ENCODE results near the gene ISLR2.

Gene ISLR2

DNA sequence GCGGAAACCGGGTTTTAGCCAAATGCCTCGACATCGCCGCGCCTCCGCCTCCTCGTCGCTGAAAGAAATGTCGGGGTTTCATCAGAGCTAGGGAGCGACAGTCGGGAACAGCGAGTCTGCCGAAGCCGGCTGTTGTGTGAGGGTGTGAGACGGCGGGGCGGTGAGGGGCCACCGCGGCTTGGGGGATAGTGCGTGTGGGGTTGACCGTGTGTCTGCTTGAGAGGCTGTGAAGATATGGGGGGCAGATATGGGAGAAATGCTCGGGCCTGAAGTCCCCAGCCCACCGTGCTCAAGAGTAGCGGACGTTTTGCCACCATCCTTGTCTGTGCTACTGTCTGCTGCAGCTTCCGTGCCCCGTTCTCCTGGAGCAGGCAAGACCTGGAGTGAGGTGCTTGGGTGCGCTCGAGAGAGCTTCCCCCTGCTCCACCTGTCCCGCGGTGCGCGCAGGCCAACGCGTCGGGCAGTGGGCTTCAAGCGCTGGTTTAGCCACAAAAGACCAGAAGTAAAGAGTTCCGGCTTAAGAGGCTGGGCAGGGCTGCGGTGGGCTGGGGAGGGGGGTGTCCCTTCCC lies 716 bp upstream of the ISLR2 start:
- Histone ChIP-seq H3K4me3 (ENCODE audit: low read depth, low read length) (peak overlapping the region; percentile 41), H3K79me2 (ENCODE audit: control insufficient read depth, insufficient read depth, low read length, unreplicated experiment) (no peaks in the 10 kb centered on the region), H3K4me1 (ENCODE audit: control insufficient read depth, insufficient read depth, low read length, unreplicated experiment) (peaks cover 5% of the 10 kb centered on the region), H3K36me3 (ENCODE audit: insufficient read depth, low read length) (no peaks in the 10 kb centered on the region), H2AFZ (ENCODE audit: low read length, unreplicated experiment) (peak overlapping the region; percentile 7), H3K27me3 (ENCODE audit: insufficient read depth, low read length) (peaks cover 81% of the 10 kb centered on the region), H3K27ac (ENCODE audit: low read depth, low read length) (no peak overlapping the region)

GRCh38 chr15:74130849-74131627 lies 652 bp downstream of the ISLR2 start:
- H2AFZ ChIP-seq (ENCODE audit: low read length, unreplicated experiment) = no peak overlapping the region
- no peaks in the 10 kb centered on the region for H3K36me3 ChIP-seq (ENCODE audit: insufficient read depth, low read length)
- H3K4me1 ChIP-seq (ENCODE audit: control insufficient read depth, insufficient read depth, low read length, unreplicated experiment) = peaks cover 5% of the 10 kb centered on the region
- peaks cover 71% of the 10 kb centered on the region for H3K27me3 ChIP-seq (ENCODE audit: insufficient read depth, low read length)
- no peaks in the 10 kb centered on the region for H3K79me2 ChIP-seq (ENCODE audit: control insufficient read depth, insufficient read depth, low read length, unreplicated experiment)
- H3K4me3 ChIP-seq (ENCODE audit: low read depth, low read length) = 0 out of 2 replicates have a peak overlapping the region, but pooled peaks have one; percentile 56
- no peak overlapping the region for H3K27ac ChIP-seq (ENCODE audit: low read depth, low read length)

DNA sequence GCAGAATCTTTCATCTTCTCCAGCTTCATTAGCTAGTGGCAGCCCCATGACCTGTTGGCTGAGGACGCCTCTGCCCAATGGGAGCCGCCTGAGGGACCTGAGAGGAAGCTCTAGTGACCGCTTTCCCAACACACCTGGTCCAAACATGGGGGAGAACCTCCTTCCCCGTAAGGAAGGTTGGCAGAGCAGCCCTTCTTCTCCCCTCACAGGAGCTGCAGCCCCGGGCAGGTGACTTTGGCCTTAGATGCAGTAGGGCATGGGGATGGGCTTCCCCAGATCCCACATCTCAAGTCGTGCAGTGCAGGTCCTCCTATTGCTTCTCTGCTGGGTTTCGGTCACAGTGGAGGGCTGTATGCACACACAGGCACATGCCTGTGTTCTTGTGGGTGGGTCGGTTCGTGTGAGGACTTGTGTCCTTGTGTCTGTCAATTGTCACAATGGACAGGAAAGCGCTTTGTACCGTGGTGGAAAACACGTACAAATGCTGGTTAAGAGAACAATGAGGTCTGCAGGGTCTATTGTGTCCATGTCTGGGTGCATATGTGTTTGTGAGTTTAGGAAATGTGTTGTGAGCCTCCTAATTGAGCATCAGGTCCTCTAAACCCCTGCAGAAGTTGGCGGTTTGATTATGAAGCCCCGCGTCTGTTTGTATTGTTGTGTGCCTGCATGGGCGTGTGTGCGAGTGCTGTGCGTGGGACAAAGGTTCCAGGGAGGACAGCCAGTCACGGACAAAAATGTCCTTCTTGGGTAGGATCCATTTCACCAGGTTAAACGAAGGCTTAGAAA lies 1.4 kb downstream of the ISLR2 start:
- Histone ChIP-seq H2AFZ (ENCODE audit: low read length, unreplicated experiment) (no peak overlapping the region), H3K4me1 (ENCODE audit: control insufficient read depth, insufficient read depth, low read length, unreplicated experiment) (peaks cover 7% of the 10 kb centered on the region), H3K27ac (ENCODE audit: low read depth, low read length) (no peak overlapping the region), H3K4me3 (ENCODE audit: low read depth, low read length) (no peak overlapping the region), H3K27me3 (ENCODE audit: insufficient read depth, low read length) (peaks cover 71% of the 10 kb centered on the region), H3K79me2 (ENCODE audit: control insufficient read depth, insufficient read depth, low read length, unreplicated experiment) (no peaks in the 10 kb centered on the region), H3K36me3 (ENCODE audit: insufficient read depth, low read length) (no peaks in the 10 kb centered on the region)

DNA sequence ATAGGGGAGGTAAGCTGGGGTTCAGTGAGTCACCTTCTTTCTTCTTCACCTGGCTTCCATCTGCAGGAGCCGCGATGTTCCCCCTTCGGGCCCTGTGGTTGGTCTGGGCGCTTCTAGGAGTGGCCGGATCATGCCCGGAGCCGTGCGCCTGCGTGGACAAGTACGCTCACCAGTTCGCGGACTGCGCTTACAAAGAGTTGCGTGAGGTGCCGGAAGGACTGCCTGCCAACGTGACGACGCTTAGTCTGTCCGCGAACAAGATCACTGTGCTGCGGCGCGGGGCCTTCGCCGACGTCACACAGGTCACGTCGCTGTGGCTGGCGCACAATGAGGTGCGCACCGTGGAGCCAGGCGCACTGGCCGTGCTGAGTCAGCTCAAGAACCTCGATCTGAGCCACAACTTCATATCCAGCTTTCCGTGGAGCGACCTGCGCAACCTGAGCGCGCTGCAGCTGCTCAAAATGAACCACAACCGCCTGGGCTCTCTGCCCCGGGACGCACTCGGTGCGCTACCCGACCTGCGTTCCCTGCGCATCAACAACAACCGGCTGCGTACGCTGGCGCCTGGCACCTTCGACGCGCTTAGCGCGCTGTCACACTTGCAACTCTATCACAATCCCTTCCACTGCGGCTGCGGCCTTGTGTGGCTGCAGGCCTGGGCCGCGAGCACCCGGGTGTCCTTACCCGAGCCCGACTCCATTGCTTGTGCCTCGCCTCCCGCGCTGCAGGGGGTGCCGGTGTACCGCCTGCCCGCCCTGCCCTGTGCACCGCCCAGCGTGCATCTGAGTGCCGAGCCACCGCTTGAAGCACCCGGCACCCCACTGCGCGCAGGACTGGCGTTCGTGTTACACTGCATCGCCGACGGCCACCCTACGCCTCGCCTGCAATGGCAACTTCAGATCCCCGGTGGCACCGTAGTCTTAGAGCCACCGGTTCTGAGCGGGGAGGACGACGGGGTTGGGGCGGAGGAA lies 2.6 kb downstream of the ISLR2 start:
- Histone ChIP-seq H3K4me3 (ENCODE audit: low read depth, low read length) (no peak overlapping the region), H3K4me1 (ENCODE audit: control insufficient read depth, insufficient read depth, low read length, unreplicated experiment) (peaks cover 13% of the 10 kb centered on the region), H2AFZ (ENCODE audit: low read length, unreplicated experiment) (no peak overlapping the region), H3K27ac (ENCODE audit: low read depth, low read length) (no peak overlapping the region), H3K36me3 (ENCODE audit: insufficient read depth, low read length) (no peaks in the 10 kb centered on the region), H3K27me3 (ENCODE audit: insufficient read depth, low read length) (peaks cover 64% of the 10 kb centered on the region), H3K79me2 (ENCODE audit: control insufficient read depth, insufficient read depth, low read length, unreplicated experiment) (no peaks in the 10 kb centered on the region)

DNA sequence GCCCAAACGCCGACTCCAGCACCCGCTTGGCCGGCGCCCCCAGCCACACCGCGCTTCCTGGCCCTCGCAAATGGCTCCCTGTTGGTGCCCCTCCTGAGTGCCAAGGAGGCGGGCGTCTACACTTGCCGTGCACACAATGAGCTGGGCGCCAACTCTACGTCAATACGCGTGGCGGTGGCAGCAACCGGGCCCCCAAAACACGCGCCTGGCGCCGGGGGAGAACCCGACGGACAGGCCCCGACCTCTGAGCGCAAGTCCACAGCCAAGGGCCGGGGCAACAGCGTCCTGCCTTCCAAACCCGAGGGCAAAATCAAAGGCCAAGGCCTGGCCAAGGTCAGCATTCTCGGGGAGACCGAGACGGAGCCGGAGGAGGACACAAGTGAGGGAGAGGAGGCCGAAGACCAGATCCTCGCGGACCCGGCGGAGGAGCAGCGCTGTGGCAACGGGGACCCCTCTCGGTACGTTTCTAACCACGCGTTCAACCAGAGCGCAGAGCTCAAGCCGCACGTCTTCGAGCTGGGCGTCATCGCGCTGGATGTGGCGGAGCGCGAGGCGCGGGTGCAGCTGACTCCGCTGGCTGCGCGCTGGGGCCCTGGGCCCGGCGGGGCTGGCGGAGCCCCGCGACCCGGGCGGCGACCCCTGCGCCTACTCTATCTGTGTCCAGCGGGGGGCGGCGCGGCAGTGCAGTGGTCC lies 3.5 kb downstream of the ISLR2 start:
- Histone ChIP-seq H2AFZ (ENCODE audit: low read length, unreplicated experiment) (no peak overlapping the region), H3K36me3 (ENCODE audit: insufficient read depth, low read length) (no peaks in the 10 kb centered on the region), H3K27ac (ENCODE audit: low read depth, low read length) (no peak overlapping the region), H3K4me3 (ENCODE audit: low read depth, low read length) (no peak overlapping the region), H3K27me3 (ENCODE audit: insufficient read depth, low read length) (peaks cover 56% of the 10 kb centered on the region), H3K79me2 (ENCODE audit: control insufficient read depth, insufficient read depth, low read length, unreplicated experiment) (no peaks in the 10 kb centered on the region), H3K4me1 (ENCODE audit: control insufficient read depth, insufficient read depth, low read length, unreplicated experiment) (peaks cover 13% of the 10 kb centered on the region)

DNA sequence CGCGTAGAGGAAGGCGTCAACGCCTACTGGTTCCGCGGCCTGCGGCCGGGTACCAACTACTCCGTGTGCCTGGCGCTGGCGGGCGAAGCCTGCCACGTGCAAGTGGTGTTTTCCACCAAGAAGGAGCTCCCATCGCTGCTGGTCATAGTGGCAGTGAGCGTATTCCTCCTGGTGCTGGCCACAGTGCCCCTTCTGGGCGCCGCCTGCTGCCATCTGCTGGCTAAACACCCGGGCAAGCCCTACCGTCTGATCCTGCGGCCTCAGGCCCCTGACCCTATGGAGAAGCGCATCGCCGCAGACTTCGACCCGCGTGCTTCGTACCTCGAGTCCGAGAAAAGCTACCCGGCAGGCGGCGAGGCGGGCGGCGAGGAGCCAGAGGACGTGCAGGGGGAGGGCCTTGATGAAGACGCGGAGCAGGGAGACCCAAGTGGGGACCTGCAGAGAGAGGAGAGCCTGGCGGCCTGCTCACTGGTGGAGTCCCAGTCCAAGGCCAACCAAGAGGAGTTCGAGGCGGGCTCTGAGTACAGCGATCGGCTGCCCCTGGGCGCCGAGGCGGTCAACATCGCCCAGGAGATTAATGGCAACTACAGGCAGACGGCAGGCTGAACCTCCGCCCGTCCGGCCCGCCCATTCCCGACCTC lies 4.1 kb downstream of the ISLR2 start:
- no peaks in the 10 kb centered on the region for H3K36me3 ChIP-seq (ENCODE audit: insufficient read depth, low read length)
- H3K27me3 ChIP-seq (ENCODE audit: insufficient read depth, low read length) = peaks cover 49% of the 10 kb centered on the region
- no peak overlapping the region for H3K4me3 ChIP-seq (ENCODE audit: low read depth, low read length)
- H3K4me1 ChIP-seq (ENCODE audit: control insufficient read depth, insufficient read depth, low read length, unreplicated experiment) = peaks cover 10% of the 10 kb centered on the region
- no peak overlapping the region for H3K27ac ChIP-seq (ENCODE audit: low read depth, low read length)
- H3K79me2 ChIP-seq (ENCODE audit: control insufficient read depth, insufficient read depth, low read length, unreplicated experiment) = no peaks in the 10 kb centered on the region
- no peak overlapping the region for H2AFZ ChIP-seq (ENCODE audit: low read length, unreplicated experiment)

DNA sequence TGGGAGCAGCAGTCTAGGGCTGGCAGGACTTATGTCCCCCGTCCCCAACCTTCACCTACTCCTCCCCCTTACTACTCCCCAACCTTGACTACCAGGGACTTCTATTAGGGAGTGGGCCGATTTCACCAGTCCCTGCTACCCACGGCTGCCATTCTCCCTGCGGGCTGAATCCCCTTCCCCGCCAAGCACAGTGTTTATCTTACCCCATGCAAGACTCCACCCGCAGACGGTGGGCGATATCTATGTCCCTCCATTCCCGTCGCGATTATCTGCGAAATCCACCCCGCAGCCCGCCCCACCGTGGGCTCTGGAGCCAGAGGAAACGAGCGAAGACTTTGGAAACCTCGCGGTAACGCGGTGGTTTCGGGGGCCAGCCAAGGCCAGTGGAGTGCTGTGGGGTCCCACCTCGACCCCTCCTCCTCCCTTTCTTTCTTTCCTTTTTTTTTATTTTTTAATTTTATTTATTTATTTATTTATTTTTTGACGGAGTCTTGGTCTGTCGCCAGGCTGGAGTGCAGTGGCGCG lies 4.7 kb downstream of the ISLR2 start:
- Histone ChIP-seq H3K4me1 (ENCODE audit: control insufficient read depth, insufficient read depth, low read length, unreplicated experiment) (peaks cover 8% of the 10 kb centered on the region), H3K27ac (ENCODE audit: low read depth, low read length) (no peak overlapping the region), H3K79me2 (ENCODE audit: control insufficient read depth, insufficient read depth, low read length, unreplicated experiment) (no peaks in the 10 kb centered on the region), H2AFZ (ENCODE audit: low read length, unreplicated experiment) (no peak overlapping the region), H3K27me3 (ENCODE audit: insufficient read depth, low read length) (peaks cover 43% of the 10 kb centered on the region), H3K4me3 (ENCODE audit: low read depth, low read length) (no peak overlapping the region), H3K36me3 (ENCODE audit: insufficient read depth, low read length) (no peaks in the 10 kb centered on the region)

DNA sequence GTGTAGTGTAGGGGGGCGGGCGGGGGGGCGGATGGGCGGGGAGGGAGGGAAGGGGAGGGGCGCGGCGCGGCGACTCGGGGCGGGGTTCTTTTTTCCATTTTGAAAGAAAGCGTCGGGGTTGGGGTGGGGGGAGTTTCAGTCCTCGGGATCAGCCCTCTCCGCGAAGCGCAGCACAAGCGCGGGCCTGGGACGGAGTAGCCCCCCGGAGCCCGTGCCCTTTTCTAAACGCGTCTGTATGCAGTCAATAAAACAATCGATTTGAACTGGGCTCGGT lies 6.1 kb downstream of the ISLR2 start:
- no peaks in the 10 kb centered on the region for H3K36me3 ChIP-seq (ENCODE audit: insufficient read depth, low read length)
- H2AFZ ChIP-seq (ENCODE audit: low read length, unreplicated experiment) = peak overlapping the region; percentile 87
- peaks cover 29% of the 10 kb centered on the region for H3K27me3 ChIP-seq (ENCODE audit: insufficient read depth, low read length)
- H3K27ac ChIP-seq (ENCODE audit: low read depth, low read length) = no peak overlapping the region
- H3K4me3 ChIP-seq (ENCODE audit: low read depth, low read length) = peak overlapping the region; percentile 79
- H3K79me2 ChIP-seq (ENCODE audit: control insufficient read depth, insufficient read depth, low read length, unreplicated experiment) = no peaks in the 10 kb centered on the region
- H3K4me1 ChIP-seq (ENCODE audit: control insufficient read depth, insufficient read depth, low read length, unreplicated experiment) = peaks cover 9% of the 10 kb centered on the region

DNA sequence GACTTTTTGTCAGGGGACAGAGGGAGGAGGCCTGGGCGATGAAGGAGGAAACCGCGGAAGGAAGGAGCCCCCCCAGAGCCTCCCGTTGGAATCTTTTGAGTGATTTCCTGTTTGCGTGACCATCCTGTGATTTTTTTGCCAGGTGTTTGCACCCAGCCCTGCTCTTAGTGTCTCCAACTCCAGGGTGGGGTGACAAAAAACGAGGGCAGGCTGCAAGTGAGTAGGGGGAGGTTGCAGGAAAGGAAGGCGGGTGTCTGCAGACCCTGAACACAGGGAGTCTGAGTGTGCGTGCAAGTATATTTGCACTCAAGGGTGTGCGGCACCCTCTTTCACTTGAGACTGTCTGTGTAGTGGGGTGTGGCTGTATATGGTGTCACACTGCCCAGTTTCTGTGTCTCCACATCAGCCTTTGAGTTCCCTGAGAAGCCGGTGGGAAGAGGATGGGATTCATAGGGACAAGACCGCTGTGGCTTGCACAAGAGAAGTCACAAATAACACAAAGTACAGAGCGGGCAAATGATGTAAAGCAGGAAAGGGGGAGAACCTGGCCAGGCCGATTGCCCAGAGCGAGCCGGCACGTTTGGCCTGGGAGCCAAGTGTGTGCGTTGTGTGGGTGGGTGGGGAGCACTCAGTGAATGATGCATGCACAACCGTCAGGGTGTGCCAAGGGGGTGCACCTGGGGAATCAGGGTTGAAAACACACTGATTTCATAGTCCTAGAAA lies 6.6 kb downstream of the ISLR2 start:
- H3K27ac ChIP-seq (ENCODE audit: low read depth, low read length) = no peak overlapping the region
- peak overlapping the region; percentile 79 for H3K4me3 ChIP-seq (ENCODE audit: low read depth, low read length)
- H3K79me2 ChIP-seq (ENCODE audit: control insufficient read depth, insufficient read depth, low read length, unreplicated experiment) = no peaks in the 10 kb centered on the region
- H3K36me3 ChIP-seq (ENCODE audit: insufficient read depth, low read length) = no peaks in the 10 kb centered on the region
- peak overlapping the region; percentile 87 for H2AFZ ChIP-seq (ENCODE audit: low read length, unreplicated experiment)
- H3K27me3 ChIP-seq (ENCODE audit: insufficient read depth, low read length) = peaks cover 24% of the 10 kb centered on the region
- H3K4me1 ChIP-seq (ENCODE audit: control insufficient read depth, insufficient read depth, low read length, unreplicated experiment) = peaks cover 12% of the 10 kb centered on the region
